PC-3 (cell line): ENCODE measurements around the gene VAMP7. TPM values are rescaled to one million over a fixed set of nuclear protein-coding genes. Genes with fewer than 3 reads are reported as not detected.

ENCODE experiments used
- ATAC-seq: fragments of 200-7000 bp; cut with Tn5 transposase; 2 replicates; pipeline ENCODE4 v1.9.1; 2020; ENCODE audit warnings: mild to moderate bottlenecking, moderate library complexity
- BruUV-seq: library from RNA; stranded (reverse); fragments of 400-500 nt; replicated peaks from 2 replicates; lab custom pipeline; 2021; lab: Mats Ljungman, UMichigan
- CTCF ChIA-PET: fragments of 300-600 bp; sonication (Branson Sonifier 250); formaldehyde crosslinking; loops from one replicate; lab custom pipeline; 2022; ENCODE audit warnings: antibody characterized with exemption; lab: Charles Lee
- POLR2A ChIA-PET: fragments of 300-600 bp; sonication (Branson Sonifier 250); formaldehyde crosslinking; loops from one replicate; lab custom pipeline; 2022; ENCODE audit warnings: antibody characterized with exemption; ENCODE audit not compliant: unreplicated experiment; lab: Charles Lee
- DNase-seq: peaks from one replicate; pipeline ENCODE4 v3.0.0-alpha.2; 2015
- H2AFZ ChIP-seq: fragments of 300-600 bp; sonication (generic); 2 replicates; pipeline ENCODE4 v1.6.0; 2016; ENCODE audit warnings: antibody characterized with exemption, low read length
- H3F3A ChIP-seq: fragments of 300-600 bp; sonication (generic); one replicate; pipeline ENCODE4 v1.6.0; 2017; ENCODE audit warnings: antibody characterized with exemption, low read length, control low read depth, mild to moderate bottlenecking; ENCODE audit not compliant: unreplicated experiment
- H3K27ac ChIP-seq: fragments of 300-600 bp; sonication (generic); 2 replicates; pipeline ENCODE4 v1.5.1; 2016; ENCODE audit warnings: mild to moderate bottlenecking, low read length
- H3K27me3 ChIP-seq: fragments of 300-600 bp; sonication (generic); 2 replicates; pipeline ENCODE4 v1.6.1; 2016; ENCODE audit warnings: low read length, mixed read lengths
- H3K36me3 ChIP-seq: fragments of 300-600 bp; sonication (generic); 2 replicates; pipeline ENCODE4 v1.6.1; 2016; ENCODE audit warnings: low read depth, mixed run types, low read length, mixed read lengths
- H3K4me1 ChIP-seq: fragments of 300-600 bp; sonication (generic); 2 replicates; pipeline ENCODE4 v1.5.1; 2016; ENCODE audit warnings: low read length; ENCODE audit not compliant: insufficient read depth
- H3K4me2 ChIP-seq: fragments of 300-600 bp; sonication (generic); 2 replicates; pipeline ENCODE4 v1.6.0; 2016; ENCODE audit warnings: low read length
- H3K4me3 ChIP-seq: fragments of 300-600 bp; sonication (generic); 2 replicates; pipeline ENCODE4 v1.5.1; 2016; ENCODE audit warnings: mild to moderate bottlenecking, low read length, mixed read lengths
- H3K79me2 ChIP-seq: fragments of 300-600 bp; sonication (generic); 2 replicates; pipeline ENCODE4 v1.6.1; 2017; ENCODE audit warnings: low read length, mixed read lengths
- H3K9ac ChIP-seq: fragments of 300-600 bp; sonication (generic); 2 replicates; pipeline ENCODE4 v1.6.0; 2016; ENCODE audit warnings: mild to moderate bottlenecking, low read length
- H3K9me2 ChIP-seq: fragments of 300-600 bp; sonication (generic); replicated peaks from 2 replicates; pipeline ENCODE4 v1.6.1; 2016; ENCODE audit warnings: mixed run types, low read length, mixed read lengths
- H3K9me3 ChIP-seq: fragments of 300-600 bp; sonication (generic); 2 replicates; pipeline ENCODE4 v1.6.1; 2016; ENCODE audit warnings: low read length, mixed read lengths
- H4K20me1 ChIP-seq: fragments of 300-600 bp; sonication (generic); 2 replicates; pipeline ENCODE4 v1.6.1; 2016; ENCODE audit warnings: low read length, mixed read lengths
- EZH2 ChIP-seq: fragments of 300-600 bp; sonication (generic); IDR thresholded peaks from one replicate; pipeline ENCODE4 v1.6.1; 2017; ENCODE audit warnings: antibody characterized with exemption, mild to moderate bottlenecking, low read length; ENCODE audit not compliant: unreplicated experiment
- EZH2phosphoT487 ChIP-seq: fragments of 300-600 bp; sonication (generic); IDR thresholded peaks from 2 replicates; pipeline ENCODE4 v1.6.1; 2018; ENCODE audit warnings: mild to moderate bottlenecking, antibody characterized with exemption, low read length, borderline replicate concordance
- intact Hi-C: fragments of 100-400 bp; cut with micrococcal nuclease; formaldehyde crosslinking; loops from 2 replicates; pipeline ENCODE4 v1.9.0; 2023
- total RNA-seq: library from RNA; depleted of rRNA; stranded (reverse); fragments of >200 nt; gene quantifications from 2 replicates; pipeline ENCODE4 v1.2.3, GENCODE V29; 2014
- TF ChIP-seq, protein P1 (sequence below): fragments of 300-600 bp; sonication (generic); conservative IDR thresholded peaks from 2 replicates; pipeline ENCODE4 v1.5.1; 2017; ENCODE audit warnings: antibody characterized with exemption, low read depth, mild to moderate bottlenecking, low read length

VAMP7 gene
- total RNA-seq, 1 experiment from 2014 or later = 37.5 TPM

GRCh38 chrX:155953055-155953454 is 71.9 kb downstream of the VAMP7 start:
- no peaks in the 10 kb centered on the region for H3K36me3 ChIP-seq
- no TSS peak for BruUV-seq
- ATAC-seq (no peak), DNase-seq (no peak)
- ChIA-PET CTCF (no interaction called here), POLR2A (no interaction called here)
- no peak overlapping the region for H2AFZ ChIP-seq
- H3K27me3 ChIP-seq = no peaks in the 10 kb centered on the region
- H3K4me2 ChIP-seq = no peak overlapping the region
- no peak overlapping the region for H3K27ac ChIP-seq
- H3K9me2 ChIP-seq = no peaks in the 10 kb centered on the region
- TF ChIP-seq EZH2 (no peak), EZH2phosphoT487 (no peak)
- H3K4me1 ChIP-seq = no peaks in the 10 kb centered on the region
- intact Hi-C loops = no loop called here
- H3K9me3 ChIP-seq = no peaks in the 10 kb centered on the region
- no peaks in the 10 kb centered on the region for H3K79me2 ChIP-seq
- H3F3A ChIP-seq = no peaks in the 10 kb centered on the region
- H3K9ac ChIP-seq = no peak overlapping the region
- H4K20me1 ChIP-seq = no peaks in the 10 kb centered on the region
- no peak overlapping the region for H3K4me3 ChIP-seq

- BruUV-seq = no TSS peak
- no peak overlapping the region for H3K4me2 ChIP-seq
- no peaks in the 10 kb centered on the region for H3K9me3 ChIP-seq
- TF ChIP-seq, protein P1, sequence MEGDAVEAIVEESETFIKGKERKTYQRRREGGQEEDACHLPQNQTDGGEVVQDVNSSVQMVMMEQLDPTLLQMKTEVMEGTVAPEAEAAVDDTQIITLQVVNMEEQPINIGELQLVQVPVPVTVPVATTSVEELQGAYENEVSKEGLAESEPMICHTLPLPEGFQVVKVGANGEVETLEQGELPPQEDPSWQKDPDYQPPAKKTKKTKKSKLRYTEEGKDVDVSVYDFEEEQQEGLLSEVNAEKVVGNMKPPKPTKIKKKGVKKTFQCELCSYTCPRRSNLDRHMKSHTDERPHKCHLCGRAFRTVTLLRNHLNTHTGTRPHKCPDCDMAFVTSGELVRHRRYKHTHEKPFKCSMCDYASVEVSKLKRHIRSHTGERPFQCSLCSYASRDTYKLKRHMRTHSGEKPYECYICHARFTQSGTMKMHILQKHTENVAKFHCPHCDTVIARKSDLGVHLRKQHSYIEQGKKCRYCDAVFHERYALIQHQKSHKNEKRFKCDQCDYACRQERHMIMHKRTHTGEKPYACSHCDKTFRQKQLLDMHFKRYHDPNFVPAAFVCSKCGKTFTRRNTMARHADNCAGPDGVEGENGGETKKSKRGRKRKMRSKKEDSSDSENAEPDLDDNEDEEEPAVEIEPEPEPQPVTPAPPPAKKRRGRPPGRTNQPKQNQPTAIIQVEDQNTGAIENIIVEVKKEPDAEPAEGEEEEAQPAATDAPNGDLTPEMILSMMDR = no peak
- TF ChIP-seq EZH2phosphoT487 = no peak
- TF ChIP-seq EZH2 = no peak
- intact Hi-C loops = no loop called here
- H3K9me2 ChIP-seq = no peaks in the 10 kb centered on the region
- H4K20me1 ChIP-seq = no peaks in the 10 kb centered on the region
- no peaks in the 10 kb centered on the region for H3F3A ChIP-seq
- POLR2A ChIA-PET = no interaction called here
- H3K4me3 ChIP-seq = no peak overlapping the region
- no peaks in the 10 kb centered on the region for H3K79me2 ChIP-seq
- no peak overlapping the region for H3K9ac ChIP-seq
- ATAC-seq (no peak), DNase-seq (no peak)
- H3K4me1 ChIP-seq = no peaks in the 10 kb centered on the region
- CTCF ChIA-PET = no interaction called here
- H2AFZ ChIP-seq = no peak overlapping the region
- H3K27me3 ChIP-seq = no peaks in the 10 kb centered on the region
- H3K27ac ChIP-seq = no peak overlapping the region
- no peaks in the 10 kb centered on the region for H3K36me3 ChIP-seq
These were observed 73.6 kb downstream of the VAMP7 start for GRCh38 chrX:155954793-155955192.

DNA sequence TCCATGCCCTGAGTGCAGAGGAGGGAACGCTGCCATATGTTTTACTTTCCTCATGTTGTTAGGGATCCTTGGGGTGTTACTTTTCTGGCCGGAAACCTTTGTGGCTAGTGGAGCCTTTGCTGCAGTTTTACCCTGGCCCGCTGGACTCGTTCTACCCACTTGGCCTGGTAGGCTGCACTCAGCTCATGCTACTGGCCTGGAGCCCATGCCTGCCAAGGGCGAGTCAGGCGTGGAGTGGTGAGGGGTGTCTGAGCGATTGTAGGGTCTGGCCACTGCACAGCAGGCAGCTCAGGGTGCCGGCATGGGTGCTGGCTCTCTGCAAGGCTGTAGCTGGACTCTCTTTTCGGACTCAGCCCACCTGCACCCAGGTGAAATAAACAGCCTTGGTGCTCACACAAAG is 75.0 kb downstream of the VAMP7 start:
- DNase-seq = no peak
- Histone ChIP-seq H3F3A (no peaks in the 10 kb centered on the region), H3K4me2 (no peak overlapping the region), H3K4me3 (no peak overlapping the region), H3K4me1 (no peaks in the 10 kb centered on the region), H3K27me3 (no peaks in the 10 kb centered on the region), H3K9me3 (no peaks in the 10 kb centered on the region), H3K27ac (no peak overlapping the region), H2AFZ (no peak overlapping the region), H3K9ac (no peak overlapping the region), H3K79me2 (no peaks in the 10 kb centered on the region), H3K36me3 (no peaks in the 10 kb centered on the region), H4K20me1 (no peaks in the 10 kb centered on the region), H3K9me2 (no peaks in the 10 kb centered on the region)
- intact Hi-C loops = no loop called here
- no TSS peak for BruUV-seq
- ATAC-seq = no peak
- ChIA-PET CTCF (no interaction called here), POLR2A (no interaction called here)
- TF ChIP-seq, protein P1 = no peak
- TF ChIP-seq EZH2phosphoT487 (no peak), EZH2 (no peak)
